ENCODE measurements around the gene SERPINC1.

- TF ChIP-seq CTCF (IDR thresholded peaks at IDR 0.05) (no peak), POLR2A (IDR thresholded peaks at IDR 0.05) (no peak)
Observed at GRCh38 chr1:173864179-173864867, 52.8 kb downstream of the SERPINC1 start.
